Panc1 (cell line): ENCODE results near the gene KLHDC3.

Source experiments
- CTCF ChIP-seq: fragments of 450-650 bp; IDR thresholded peaks from 2 replicates; pipeline ENCODE4 v1.5.1; 2017; ENCODE audit warnings: mild to moderate bottlenecking
- POLR2AphosphoS5 ChIP-seq: IDR thresholded peaks from 2 replicates; pipeline ENCODE4 v1.6.1; 2012; ENCODE audit warnings: mild to moderate bottlenecking, low read depth, low read length, moderate library complexity
- SIN3A ChIP-seq: IDR thresholded peaks from 2 replicates; pipeline ENCODE4 v1.6.1; 2012; ENCODE audit warnings: low read depth, mild to moderate bottlenecking, low read length, moderate library complexity, borderline replicate concordance; ENCODE audit not compliant: insufficient read depth

- no peak for TF ChIP-seq CTCF
- TF ChIP-seq SIN3A, result no peak
- no peak for TF ChIP-seq POLR2AphosphoS5
Measured at GRCh38 chr6:43040542-43041257, 26.7 kb downstream of the KLHDC3 start.
